Bone marrow (tissue), 2 donors: ENCODE data around the gene POP4.
A peak's percentile ranks its signal among the peaks of the same experiment; 100 is the strongest.
"Not testable (repeated sequence)": the region's sequence is repeated elsewhere in the genome, so short reads cannot be mapped to it uniquely, and the experiment has no call there.

Experiments
- DNase-seq, 2 donors: peaks; one replicate each; lab custom pipeline; 2025; lab: John Stamatoyannopoulos, UW

POP4 gene, protein sequence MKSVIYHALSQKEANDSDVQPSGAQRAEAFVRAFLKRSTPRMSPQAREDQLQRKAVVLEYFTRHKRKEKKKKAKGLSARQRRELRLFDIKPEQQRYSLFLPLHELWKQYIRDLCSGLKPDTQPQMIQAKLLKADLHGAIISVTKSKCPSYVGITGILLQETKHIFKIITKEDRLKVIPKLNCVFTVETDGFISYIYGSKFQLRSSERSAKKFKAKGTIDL

DNA sequence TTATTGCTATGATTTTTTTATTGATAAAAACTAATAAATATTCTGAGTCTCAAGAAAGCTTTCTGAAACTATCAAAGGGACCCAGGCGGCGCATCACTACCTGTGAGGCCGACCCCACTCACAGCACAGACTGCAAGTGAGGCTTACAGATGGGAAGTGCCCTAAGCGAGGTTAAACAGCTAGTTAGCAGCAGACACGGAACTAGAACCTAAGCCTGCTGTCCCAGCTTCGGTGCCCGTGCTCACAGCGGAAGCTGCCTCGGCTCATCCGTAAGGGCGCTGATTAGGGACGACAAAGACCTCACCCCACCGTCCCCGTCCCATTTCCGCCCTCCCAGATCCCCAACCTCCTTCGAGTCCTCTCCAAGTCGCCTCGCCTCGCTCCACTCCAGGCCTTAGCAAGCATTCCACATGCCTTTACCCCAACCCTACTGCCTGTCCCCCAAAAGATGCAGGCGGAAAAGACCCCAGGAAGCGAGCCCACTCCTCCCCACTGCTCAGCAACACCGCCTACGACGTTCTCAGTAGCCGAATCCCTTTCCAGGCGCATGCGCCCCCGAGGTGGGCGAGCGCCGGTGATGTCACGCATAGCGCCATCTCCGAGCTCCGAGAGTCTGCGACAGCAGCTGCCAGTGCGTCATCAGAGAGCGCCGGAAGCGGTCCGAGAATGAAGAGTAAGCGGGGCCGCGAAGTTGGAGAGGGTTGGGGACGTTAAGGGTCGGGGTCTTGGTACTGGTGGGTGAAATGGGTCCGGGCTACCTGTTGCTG, at the start of gene POP4:
TSS of gene POP4 (plus strand) at position 631 of the 767 bp plus-strand sequence. CDS start at position 667, 36 bp downstream.
- DNase-seq: peak; percentile 90

DNA sequence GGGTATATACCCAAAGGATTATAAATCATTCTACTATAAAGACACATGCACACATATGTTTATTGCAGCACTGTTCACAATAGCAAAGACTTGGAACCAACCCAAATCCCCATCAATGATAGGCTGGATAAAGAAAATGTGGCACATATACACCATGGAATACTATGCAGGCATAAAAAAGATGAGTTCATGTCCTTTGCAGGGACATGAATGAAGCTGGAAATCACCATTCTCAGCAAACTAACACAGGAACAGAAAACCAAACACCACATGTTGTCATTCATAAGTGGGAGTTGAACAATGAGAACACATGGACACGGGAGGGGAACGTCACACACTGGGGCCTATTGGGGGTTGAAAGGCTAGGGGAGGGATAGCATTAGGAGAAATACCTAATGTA, 47.0 kb upstream of the POP4 start:
- DNase-seq: not testable (repeated sequence)

GRCh38 chr19:29559743-29560142, 46.3 kb upstream of the POP4 start:
- no peak for DNase-seq

DNA sequence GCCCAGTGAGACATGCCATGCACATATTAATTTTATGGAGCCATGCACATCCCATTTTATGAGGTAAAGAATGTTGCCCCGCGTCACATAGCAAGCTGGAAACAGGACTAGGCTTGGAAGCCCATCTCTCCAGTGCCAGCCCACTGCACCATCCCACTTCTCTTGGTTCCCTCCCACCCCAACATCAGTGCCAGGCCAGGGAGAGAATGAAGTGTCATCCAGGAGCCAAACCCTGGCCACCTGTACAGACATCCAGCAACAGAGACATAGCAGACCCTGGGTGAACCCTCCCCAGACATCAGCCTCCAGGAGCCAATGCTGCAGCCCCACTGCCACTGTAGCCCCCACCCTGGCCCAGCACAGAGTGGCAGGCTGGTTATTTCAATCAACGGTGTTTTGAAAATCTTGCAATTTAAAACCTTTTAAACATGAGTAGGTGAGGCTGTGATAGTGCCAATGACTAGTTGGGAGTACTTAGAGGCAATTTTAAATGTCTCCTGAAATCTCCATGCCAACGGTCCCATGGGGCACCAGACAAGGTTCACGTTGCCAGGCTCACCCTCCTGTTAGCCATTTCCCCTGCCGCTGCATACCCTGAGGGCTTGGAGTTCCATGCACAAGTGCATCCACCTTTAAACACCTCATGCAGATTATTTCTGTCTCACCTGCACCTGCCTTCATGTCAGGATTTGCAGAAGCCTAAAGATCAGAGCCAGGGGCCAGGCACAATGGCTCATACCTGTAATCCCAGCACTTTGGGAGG, 45.6 kb upstream of the POP4 start:
- DNase-seq: no peak

- no peak for DNase-seq
Measured at GRCh38 chr19:29561601-29562000, 44.5 kb upstream of the POP4 start.

DNA sequence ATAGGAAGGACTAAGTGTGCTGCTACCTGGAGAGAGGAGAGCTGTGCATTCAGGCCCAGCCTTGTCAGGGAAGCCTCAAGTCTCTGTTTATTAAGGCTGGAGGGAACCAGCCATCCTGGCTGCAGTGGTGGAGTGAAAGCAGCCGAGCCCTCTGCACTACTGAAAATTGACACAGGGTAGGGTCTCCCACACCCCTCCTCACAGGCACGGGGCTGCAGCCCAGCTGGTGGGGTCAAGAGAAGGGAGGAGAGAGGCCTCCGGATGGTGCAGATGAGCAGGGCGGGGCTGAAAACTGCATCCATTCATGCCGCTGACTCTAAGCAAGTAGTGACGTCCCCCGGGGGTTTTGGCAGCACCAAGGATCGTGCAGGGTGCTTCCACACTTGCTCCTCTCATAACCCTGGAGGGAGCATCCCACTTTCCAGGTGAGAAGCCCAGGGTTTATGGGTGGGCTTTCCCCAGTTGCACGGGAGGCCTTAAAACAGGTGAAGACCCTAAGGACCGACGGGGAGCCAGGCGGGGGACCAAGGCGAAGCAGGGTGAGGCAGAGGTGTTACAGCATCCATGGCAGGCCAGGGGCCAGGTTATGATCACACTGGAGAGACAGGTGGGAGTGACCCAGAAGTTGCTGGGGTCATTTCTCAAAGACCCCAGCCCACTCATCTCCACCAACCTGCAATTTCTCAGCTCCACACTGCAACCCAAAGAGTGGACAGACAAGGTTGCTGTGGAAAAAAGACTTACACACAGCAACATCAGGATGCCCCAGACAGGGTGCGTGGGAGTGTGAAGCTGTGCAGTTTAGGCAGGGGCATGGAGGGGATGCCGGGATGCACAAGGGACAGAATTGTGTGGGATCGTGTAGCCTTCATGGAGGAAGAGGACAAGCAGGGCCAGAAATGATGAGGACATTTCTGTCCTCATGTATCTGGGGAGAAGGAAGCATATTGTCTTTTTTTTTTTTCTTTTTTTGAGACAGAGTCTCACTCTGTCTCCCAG, 43.5 kb upstream of the POP4 start:
- DNase-seq: no peak

GRCh38 chr19:29563486-29564101, 42.5 kb upstream of the POP4 start:
- no peak for DNase-seq

- no peak for DNase-seq
Measured at GRCh38 chr19:29564574-29565005, 41.5 kb upstream of the POP4 start.

DNA sequence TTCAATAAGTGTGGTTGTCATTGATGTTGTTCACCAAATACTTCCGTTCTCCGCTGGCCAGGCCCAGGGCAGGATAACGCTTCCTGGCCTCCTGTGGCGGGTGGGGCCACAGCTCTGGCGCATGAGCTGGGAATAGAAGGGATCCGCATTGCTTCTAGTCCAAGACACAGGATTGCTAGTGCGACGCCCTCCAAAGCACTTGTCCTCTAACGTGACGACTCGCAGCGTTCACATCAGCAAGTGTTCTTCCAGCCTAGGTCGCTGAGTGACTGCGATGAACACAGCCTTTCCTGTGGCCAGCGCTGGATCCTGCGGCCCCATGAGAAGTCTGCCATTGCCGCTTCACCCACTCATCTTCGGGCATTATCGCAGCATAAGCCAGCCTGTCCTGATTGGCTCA, 40.9 kb upstream of the POP4 start:
- DNase-seq: no peak

- no peak for DNase-seq
Measured at GRCh38 chr19:29566496-29567054, 39.5 kb upstream of the POP4 start.

DNA sequence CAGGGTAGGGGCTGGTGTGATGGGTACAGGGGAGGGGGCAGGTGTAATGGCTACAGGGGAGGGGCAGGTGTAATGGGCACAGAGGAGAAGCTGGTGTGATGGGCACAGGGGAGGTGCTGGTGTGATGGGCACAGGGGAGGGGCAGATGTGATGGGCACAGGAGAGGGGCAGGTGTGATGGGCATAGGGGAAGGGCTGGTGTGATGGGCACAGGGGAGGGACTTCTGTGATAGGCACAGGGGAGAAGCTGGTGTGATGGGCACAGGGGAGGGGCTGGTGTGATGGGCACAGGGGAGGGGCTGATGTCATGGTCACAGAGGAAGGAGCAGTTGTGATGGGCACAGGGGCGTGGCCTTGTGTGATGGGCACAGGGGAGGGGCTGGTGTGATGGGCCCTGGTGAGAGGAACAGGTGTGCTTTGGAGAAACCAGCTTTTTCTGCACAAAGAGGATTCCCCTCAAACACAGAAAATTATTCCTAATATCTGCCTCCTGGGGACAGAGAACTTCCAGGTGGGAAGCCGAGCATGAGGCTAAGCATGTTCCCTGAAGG, 38.6 kb upstream of the POP4 start:
- DNase-seq: no peak

DNA sequence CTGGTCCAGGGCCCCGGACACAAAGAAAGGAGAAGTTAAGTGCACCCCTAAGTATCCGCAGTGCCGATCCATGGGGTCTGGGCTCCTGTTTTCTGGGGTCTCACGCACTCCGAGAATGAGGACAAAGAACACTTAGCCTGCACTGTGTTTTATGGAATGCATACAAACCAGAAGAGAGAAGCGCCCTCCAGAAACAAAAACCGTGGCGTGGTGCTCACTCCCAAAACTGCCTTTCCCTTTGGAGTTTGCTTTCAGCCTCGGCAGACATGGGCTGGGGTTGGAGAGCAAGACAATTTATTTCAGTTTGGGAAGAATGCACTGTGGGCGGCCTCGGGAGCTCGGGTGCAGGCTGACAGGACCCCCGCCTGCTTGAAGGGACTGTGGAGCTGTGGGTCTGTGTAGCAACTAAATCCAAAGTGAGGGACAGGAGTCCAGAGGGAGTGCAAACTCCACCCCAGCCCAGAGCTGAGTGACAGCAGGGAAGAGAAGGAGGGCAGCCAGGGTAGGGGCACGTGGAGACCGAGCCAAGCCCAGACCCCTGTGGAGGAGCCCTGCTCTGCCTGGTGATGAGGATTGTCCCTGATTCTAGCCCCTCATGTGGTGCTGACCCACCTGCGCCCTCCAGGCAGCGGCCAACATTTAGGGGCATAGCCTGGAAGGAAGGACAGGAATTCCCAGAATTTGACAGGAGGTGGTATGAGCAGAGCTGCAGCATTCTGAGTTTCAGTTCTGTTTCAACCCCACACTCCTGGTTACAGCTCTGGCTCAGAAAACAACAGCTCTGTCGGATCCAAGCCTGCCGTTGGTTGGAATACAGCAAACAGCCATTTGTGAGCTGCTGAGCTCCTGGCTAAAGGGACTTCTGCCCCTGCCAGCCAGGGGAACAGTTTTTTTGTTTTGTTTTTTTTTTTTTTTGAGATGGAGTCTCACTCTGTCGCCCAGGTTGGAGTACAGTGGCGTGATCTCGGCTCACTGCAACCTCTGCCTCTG, 37.8 kb upstream of the POP4 start:
- DNase-seq: no peak

DNA sequence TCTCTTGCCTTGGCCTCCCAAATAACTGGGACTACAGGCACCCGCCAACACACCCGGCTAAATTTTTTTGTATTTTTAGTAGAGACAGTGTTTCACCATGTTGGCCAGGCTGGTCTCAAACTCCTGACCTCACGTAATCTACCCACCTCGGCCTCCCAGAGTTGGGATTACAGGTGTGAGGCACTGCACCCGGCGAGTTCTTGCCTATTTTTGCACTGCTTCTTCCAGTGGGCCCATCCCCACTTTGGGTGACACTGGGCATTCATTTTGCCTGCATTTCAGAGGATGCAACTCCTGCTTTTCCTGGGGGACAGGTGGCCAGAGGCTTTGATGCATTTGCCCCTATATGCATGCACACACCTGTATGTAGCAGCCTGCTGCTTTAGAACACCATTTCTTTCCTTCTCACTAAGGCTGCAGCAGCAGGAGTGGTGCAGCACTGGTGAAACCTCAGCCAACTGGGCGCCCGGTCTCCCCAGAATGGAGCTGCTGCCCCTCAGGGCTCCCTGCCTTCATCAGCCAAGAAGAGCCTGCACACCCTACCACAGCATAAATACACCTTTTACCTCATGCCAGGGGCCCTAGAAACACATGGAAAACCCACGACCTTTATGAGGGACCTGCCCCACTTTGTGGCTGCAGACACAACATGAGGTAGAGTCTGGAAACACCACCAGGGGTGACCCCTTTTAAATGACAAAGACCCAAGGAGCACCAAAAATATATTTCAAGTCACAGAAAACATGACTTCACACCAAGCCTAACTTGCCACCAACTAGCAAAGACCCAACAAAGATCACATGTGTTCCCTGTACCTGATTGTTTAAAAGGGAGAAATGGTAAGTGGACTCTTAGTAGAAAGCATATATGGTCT, 36.8 kb upstream of the POP4 start:
- DNase-seq: no peak

DNA sequence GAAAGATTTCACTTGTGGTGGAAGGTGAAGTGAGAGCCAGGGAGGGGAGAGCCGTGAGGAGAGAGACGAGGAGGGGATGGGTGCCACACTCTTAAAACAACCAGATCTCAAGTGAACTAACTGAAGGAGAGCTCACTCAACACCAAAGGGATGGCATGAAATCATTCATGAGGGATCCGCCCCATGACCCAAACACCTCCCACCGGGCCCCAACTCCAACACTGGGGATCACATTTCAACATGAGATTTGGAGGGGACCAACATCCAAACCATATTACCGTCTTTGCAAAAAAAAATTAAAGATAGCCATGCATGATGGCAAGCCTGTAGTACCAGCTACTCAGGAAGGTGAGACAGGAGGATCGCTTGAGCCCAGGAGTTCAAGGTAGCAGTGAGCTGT, 34.9 kb upstream of the POP4 start:
- no peak for DNase-seq

GRCh38 chr19:29573486-29573885, 32.6 kb upstream of the POP4 start:
- DNase-seq: no peak

GRCh38 chr19:29574510-29574909, 31.6 kb upstream of the POP4 start:
- no peak for DNase-seq

DNA sequence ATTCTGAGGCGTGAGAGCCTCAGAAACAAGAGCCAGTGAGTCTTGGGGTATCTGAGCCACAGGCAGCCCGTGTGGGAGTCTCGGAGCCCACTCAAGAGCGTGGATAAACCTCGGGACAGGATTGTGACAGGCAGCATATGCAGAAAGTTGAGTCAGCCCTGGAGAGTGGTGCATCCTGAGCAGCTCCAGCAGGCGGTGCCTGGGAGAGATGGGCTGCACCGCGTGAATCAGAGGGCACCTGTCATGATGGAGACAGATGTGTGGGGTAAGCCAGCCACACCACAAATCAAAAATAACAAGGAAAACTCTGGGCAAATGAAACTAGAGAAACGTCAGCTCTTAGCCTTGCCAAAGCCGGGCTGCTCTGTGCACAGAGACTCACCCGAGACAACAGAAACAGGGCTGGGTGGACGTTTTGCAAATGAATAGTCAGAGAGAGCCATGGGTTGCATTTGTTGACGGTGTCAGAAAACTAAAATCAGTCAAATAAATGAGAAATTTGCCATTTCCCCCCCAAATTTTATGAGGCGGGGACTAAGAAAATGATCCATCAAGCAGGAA, 30.0 kb upstream of the POP4 start:
- DNase-seq: no peak
